Pancreas (tissue), 10 donors: ENCODE results near the gene ARID3A. TPM values are rescaled to one million over a fixed set of nuclear protein-coding genes. Genes with fewer than 3 reads are reported as not detected.

Source experiments
- ATAC-seq, 4 donors: fragments of 200-7000 bp; cut with Tn5 transposase; one replicate each; pipeline versions ENCODE4 v1.8.0 to v1.9.1; 2020; ENCODE audit warnings: mild to moderate bottlenecking in 4 of 4, moderate library complexity in 4 of 4
- DNase-seq, 6 donors: peaks; one replicate each; pipeline ENCODE4 v3.0.0-alpha.2; 2020
- FAIRE-seq: peaks from 2 replicates; lab custom pipeline; 2012; peaks lifted over from hg19 to GRCh38; lab: Jason Lieb, UNC
- H3K27ac ChIP-seq, 4 donors: fragments of 200-600 bp; sonication (generic); 1 replicate in 3 of 4; 2 replicates in 1 of 4; pipeline versions ENCODE4 v1.5.0 to v1.8.0; 2020
- H3K27me3 ChIP-seq, 4 donors: fragments of 200-600 bp; one replicate each; pipeline ENCODE4 v1.8.0; 2021
- H3K36me3 ChIP-seq, 3 donors: fragments of 200-600 bp; sonication (generic) in 1 of 3; one replicate each; pipeline versions ENCODE4 v1.5.0 to v1.8.0; 2020 to 2021
- H3K4me1 ChIP-seq, 3 donors: fragments of 200-600 bp; one replicate each; pipeline ENCODE4 v1.8.0; 2021
- H3K4me3 ChIP-seq, 4 donors: fragments of 200-600 bp; sonication (generic) in 2 of 4; one replicate each; pipeline versions ENCODE4 v1.5.0 to v1.8.0; 2020 to 2021
- H3K9me3 ChIP-seq, 4 donors: fragments of 200-600 bp; one replicate each; pipeline ENCODE4 v1.8.0; 2021
- WGBS, 2 donors: extraction: QIAGEN DNeasy Blood & Tissue Kit; methylation state at CpG; one replicate each; pipeline ENCODE4 v1.1.7; 2013; 5-methylcytosine and 5-hydroxymethylcytosine counted together
- intact Hi-C, 3 donors: fragments of 100-400 bp; cut with DNase I; formaldehyde crosslinking; loops; one replicate each; pipeline versions ENCODE4 v1.11.1 to v1.14.2; 2022
- polyA plus RNA-seq, 2 donors: library from polyadenylated mRNA; stranded (reverse); fragments of 200-250 nt; gene quantifications; one replicate each; pipeline ENCODE4 v1.2.3, GENCODE V29; 2013
- total RNA-seq, 6 donors: library from RNA; stranded (reverse); fragmentation: NEBNext Ultra II Directional in 4 of 6; extraction: Animal tissue kit (Norgen Biotek cat#: 25700) in 4 of 6; gene quantifications; one replicate each; pipeline versions ENCODE4 v1.2.1 to v1.2.4, GENCODE V29; 2021 to 2023
- TF ChIP-seq, protein P1 (sequence below), 4 donors: fragments of 200-600 bp; sonication (generic) in 3 of 4; IDR thresholded peaks; one replicate each; pipeline versions ENCODE4 v1.5.0 to v1.8.0; 2021; ENCODE audit warnings: antibody characterized with exemption in 4 of 4
- donor health status: healthy with polysubstance abuse.
- donor health status: DM: no; HTN: no; CAD: no; lungs with moderate emphysema.
- donor health status: DM: no; HTN: no; CAD: no.
- donor health status: control.
- donor health status: control.
- donor health status: Bipolar disorder and iron deficiency.
- donor health status: DM: yes; HTN: yes; CAD: no.
- donor health status: DM: no; HTN: no; CAD: no.
- donor health status: DM: no; HTN: no; CAD: no.
- donor health status: DM: yes; HTN: yes; CAD: no.

ARID3A gene
- total and polyA plus RNA-seq, 8 donors = 4.6 to 8.5 (median 7.1) TPM

DNA sequence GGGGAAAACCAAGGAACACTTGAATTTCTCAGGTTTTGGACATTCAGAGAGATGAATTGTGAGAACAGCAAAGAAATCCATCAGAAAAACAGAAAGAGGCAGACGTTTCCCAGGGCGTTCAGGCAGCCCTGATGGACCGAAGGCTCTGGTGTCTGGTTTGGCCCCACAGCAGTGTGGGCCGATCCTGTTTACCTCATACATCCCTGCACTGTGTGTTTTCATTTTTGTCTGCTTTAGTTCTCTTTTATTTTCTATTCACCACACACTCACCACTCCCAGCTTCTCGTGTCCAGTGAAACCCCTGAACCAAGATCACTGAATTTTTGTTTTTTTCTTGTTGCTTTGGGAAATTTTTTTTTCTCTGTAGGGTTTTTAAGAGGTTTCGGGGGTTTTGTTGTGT is 46.4 kb downstream of the ARID3A start:
- H3K9me3 ChIP-seq = no peaks in the 10 kb centered on the region
- FAIRE-seq = no peak

GRCh38 chr19:973726-974563 is 48.1 kb downstream of the ARID3A start:
- intact Hi-C loops = no loop called here
- Histone ChIP-seq H3K27ac (no peak overlapping the region), H3K27me3 (no peaks in the 10 kb centered on the region), H3K36me3 (peaks cover 0 to 8% (median 0%) of the 10 kb centered on the region in 3 donors), H3K4me3 (no peak overlapping the region), H3K9me3 (no peaks in the 10 kb centered on the region), H3K4me1 (no peaks in the 10 kb centered on the region)
- FAIRE-seq (no peak), ATAC-seq (no peak), DNase-seq (peak in 2 of 6 donors; percentile 22 to 67)
- 88 to 91% methylated on average over 28 to 29 of the region's 29 CpGs for WGBS, 2 donors
- TF ChIP-seq, protein P1, sequence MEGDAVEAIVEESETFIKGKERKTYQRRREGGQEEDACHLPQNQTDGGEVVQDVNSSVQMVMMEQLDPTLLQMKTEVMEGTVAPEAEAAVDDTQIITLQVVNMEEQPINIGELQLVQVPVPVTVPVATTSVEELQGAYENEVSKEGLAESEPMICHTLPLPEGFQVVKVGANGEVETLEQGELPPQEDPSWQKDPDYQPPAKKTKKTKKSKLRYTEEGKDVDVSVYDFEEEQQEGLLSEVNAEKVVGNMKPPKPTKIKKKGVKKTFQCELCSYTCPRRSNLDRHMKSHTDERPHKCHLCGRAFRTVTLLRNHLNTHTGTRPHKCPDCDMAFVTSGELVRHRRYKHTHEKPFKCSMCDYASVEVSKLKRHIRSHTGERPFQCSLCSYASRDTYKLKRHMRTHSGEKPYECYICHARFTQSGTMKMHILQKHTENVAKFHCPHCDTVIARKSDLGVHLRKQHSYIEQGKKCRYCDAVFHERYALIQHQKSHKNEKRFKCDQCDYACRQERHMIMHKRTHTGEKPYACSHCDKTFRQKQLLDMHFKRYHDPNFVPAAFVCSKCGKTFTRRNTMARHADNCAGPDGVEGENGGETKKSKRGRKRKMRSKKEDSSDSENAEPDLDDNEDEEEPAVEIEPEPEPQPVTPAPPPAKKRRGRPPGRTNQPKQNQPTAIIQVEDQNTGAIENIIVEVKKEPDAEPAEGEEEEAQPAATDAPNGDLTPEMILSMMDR (IDR thresholded peaks at IDR 0.05) = no peak

More for the DNA sequence above, 46.4 kb downstream of the ARID3A start:
- no peak overlapping the region for H3K4me3 ChIP-seq
- intact Hi-C loops = no loop called here
- H3K27ac ChIP-seq = no peak overlapping the region
- 96 to 98% methylated on average over 6 of the region's 6 CpGs for WGBS, 2 donors
- H3K4me1 ChIP-seq = no peaks in the 10 kb centered on the region
- DNase-seq (no peak), ATAC-seq (no peak)
- TF ChIP-seq, protein P1 (IDR thresholded peaks at IDR 0.05) = no peak
- peaks cover 0 to 8% (median 0%) of the 10 kb centered on the region in 3 donors for H3K36me3 ChIP-seq
- no peaks in the 10 kb centered on the region for H3K27me3 ChIP-seq

- no peak overlapping the region for H3K27ac ChIP-seq
- no peak overlapping the region for H3K4me3 ChIP-seq
- DNase-seq = peak in 2 of 6 donors; percentile 22 to 72
- H3K27me3 ChIP-seq = no peaks in the 10 kb centered on the region
- TF ChIP-seq, protein P1 (IDR thresholded peaks at IDR 0.05) = no peak
- H3K36me3 ChIP-seq = peaks cover 0 to 8% (median 0%) of the 10 kb centered on the region in 3 donors
- WGBS, 2 donors = 83% methylated on average over 36 to 37 of the region's 37 CpGs
- no peaks in the 10 kb centered on the region for H3K4me1 ChIP-seq
- intact Hi-C loops = loop anchor here in 1 of 3 donors (5.0 kb wide), 1 partner anchor 32 kb away; no protein-coding TSS in a partner anchor
- no peak for FAIRE-seq
- ATAC-seq = no peak
- H3K9me3 ChIP-seq = no peaks in the 10 kb centered on the region
These were observed 48.9 kb downstream of the ARID3A start for GRCh38 chr19:974564-975257.

- Histone ChIP-seq H3K27ac (no peak overlapping the region), H3K27me3 (no peaks in the 10 kb centered on the region), H3K36me3 (peaks cover 0 to 7% (median 0%) of the 10 kb centered on the region in 3 donors), H3K4me3 (no peak overlapping the region), H3K9me3 (no peaks in the 10 kb centered on the region), H3K4me1 (no peaks in the 10 kb centered on the region)
- no peak for ATAC-seq
- no peak for FAIRE-seq
- TF ChIP-seq, protein P1 (IDR thresholded peaks at IDR 0.05) = no peak
- intact Hi-C loops = loop anchor here in 1 of 3 donors (5.0 kb wide), 1 partner anchor 34 kb away; no protein-coding TSS in a partner anchor
- DNase-seq = peak in 1 of 6 donors; percentile 21
- WGBS, 2 donors = 79 to 83% methylated on average over 10 of the region's 10 CpGs
These were observed 50.6 kb downstream of the ARID3A start for GRCh38 chr19:976476-976875.
